SK-N-SH (cell line): ENCODE results near the gene CPT1B. TPM values are rescaled to one million over a fixed set of nuclear protein-coding genes. Genes with fewer than 3 reads are reported as not detected.
A peak's percentile ranks its signal among the peaks of the same experiment; 100 is the strongest.

Source experiments
- CTCF ChIA-PET: fragments of 300-600, 350-600 bp; formaldehyde crosslinking; extraction: SDS; loops from one replicate; lab custom pipeline; 2021; lab: Yijun Ruan, JAX
- POLR2A ChIA-PET: fragments of 350-600 bp; sonication (Branson Sonifier 250); formaldehyde crosslinking; extraction: SDS; loops from one replicate; lab custom pipeline; 2020; ENCODE audit warnings: antibody characterized with exemption, inconsistent platforms; lab: Yijun Ruan, JAX
- DNase-seq: peaks from one replicate; pipeline ENCODE4 v3.0.0; 2012
- H2AFZ ChIP-seq: fragments of 200-600 bp; sonication (generic); 2 replicates; pipeline ENCODE4 v1.8.1; 2016; ENCODE audit warnings: antibody characterized with exemption, mild to moderate bottlenecking, low read depth
- H3F3A ChIP-seq: fragments of 200-600 bp; sonication (generic); replicated peaks from 2 replicates; pipeline ENCODE3; 2016; ENCODE audit warnings: antibody characterized with exemption, mild to moderate bottlenecking; ENCODE audit not compliant: insufficient read depth
- H3K27ac ChIP-seq, 2 experiments: fragments of 200-500 bp in 1 of 2; fragments of 200-600 bp in 1 of 2; sonication (Bioruptor generic) in 1 of 2; sonication (generic), shearing (Covaris generic) in 1 of 2; 2 replicates each; pipeline versions ENCODE4 v1.5.1 to v1.6.1; 2014 to 2016; ENCODE audit warnings: low read depth in 2 of 2, inconsistent platforms in 1 of 2, low read length in 1 of 2, mild to moderate bottlenecking in 1 of 2, mixed read lengths in 1 of 2
- H3K27me3 ChIP-seq: fragments of 200-600 bp; sonication (generic), shearing (Covaris generic); 2 replicates; pipeline ENCODE4 v1.6.1; 2016; ENCODE audit warnings: mixed run types; ENCODE audit not compliant: insufficient read depth
- H3K36me3 ChIP-seq, 2 experiments: fragments of 200-500 bp in 1 of 2; fragments of 200-600 bp in 1 of 2; sonication (Bioruptor generic) in 1 of 2; sonication (generic) in 1 of 2; replicated peaks in 1 of 2; 2 replicates each; pipeline versions ENCODE3 to v1.5.1; 2014 to 2016; ENCODE audit warnings: low read length in 1 of 2, mild to moderate bottlenecking in 1 of 2; ENCODE audit not compliant: insufficient read depth in 2 of 2, control insufficient read depth in 1 of 2
- H3K4me1 ChIP-seq, 2 experiments: fragments of 200-500 bp in 1 of 2; fragments of 200-600 bp in 1 of 2; sonication (Bioruptor generic) in 1 of 2; sonication (generic), shearing (Covaris generic) in 1 of 2; 2 replicates each; pipeline versions ENCODE4 v1.5.1 to v1.6.1; 2014 to 2016; ENCODE audit warnings: low read depth in 1 of 2, low read length in 1 of 2, mixed run types in 1 of 2; ENCODE audit not compliant: insufficient read depth in 2 of 2, control insufficient read depth in 1 of 2
- H3K4me2 ChIP-seq: fragments of 200-600 bp; sonication (generic), shearing (Covaris generic); 2 replicates; pipeline ENCODE4 v1.6.1; 2017; ENCODE audit warnings: mixed run types
- H3K4me3 ChIP-seq, 2 experiments: fragments of 200-500 bp in 1 of 2; fragments of 200-600 bp in 1 of 2; sonication (Bioruptor generic) in 1 of 2; sonication (generic), shearing (Covaris generic) in 1 of 2; 2 replicates each; pipeline versions ENCODE4 v1.5.1 to v1.8.1; 2014 to 2016; ENCODE audit warnings: low read depth in 2 of 2, inconsistent platforms in 1 of 2, low read length in 1 of 2, mild to moderate bottlenecking in 1 of 2, mixed read lengths in 1 of 2, moderate library complexity in 1 of 2
- H3K79me2 ChIP-seq: fragments of 200-600 bp; sonication (generic); 2 replicates; pipeline ENCODE4 v1.8.1; 2017; ENCODE audit warnings: mild to moderate bottlenecking; ENCODE audit not compliant: insufficient read depth
- H3K9ac ChIP-seq: fragments of 200-600 bp; sonication (generic); 2 replicates; pipeline ENCODE4 v1.6.1; 2017; ENCODE audit warnings: mixed run types
- H3K9me2 ChIP-seq: fragments of 200-600 bp; sonication (generic); 2 replicates; pipeline ENCODE4 v1.6.1; 2017; ENCODE audit warnings: mixed run types
- H3K9me3 ChIP-seq: fragments of 200-600 bp; sonication (generic); 2 replicates; pipeline ENCODE4 v1.6.1; 2017; ENCODE audit warnings: mixed run types, mild to moderate bottlenecking, moderate library complexity
- H4K20me1 ChIP-seq: fragments of 200-600 bp; sonication (generic); 2 replicates; pipeline ENCODE4 v1.6.1; 2017; ENCODE audit warnings: mild to moderate bottlenecking, mixed run types; ENCODE audit not compliant: insufficient read depth
- CHD2 ChIP-seq: fragments of 150-350 bp; IDR thresholded peaks from 2 replicates; pipeline ENCODE4 v1.6.1; 2018; ENCODE audit warnings: low read length; ENCODE audit not compliant: partially characterized antibody
- EZH2phosphoT487 ChIP-seq: fragments of 200-600 bp; sonication (generic); IDR thresholded peaks from 2 replicates; pipeline ENCODE4 v1.6.1; 2017; ENCODE audit warnings: low read depth, mixed run types, mild to moderate bottlenecking, antibody characterized with exemption, moderate library complexity, borderline replicate concordance
- FOSL2 ChIP-seq: IDR thresholded peaks from 2 replicates; pipeline ENCODE4 v1.4.0; 2012; ENCODE audit warnings: low read depth, mild to moderate bottlenecking, moderate library complexity, borderline replicate concordance
- FOXM1 ChIP-seq: IDR thresholded peaks from 2 replicates; pipeline ENCODE4 v1.4.0; 2012; ENCODE audit warnings: low read depth, mild to moderate bottlenecking
- GABPA ChIP-seq: IDR thresholded peaks from 2 replicates; pipeline ENCODE4 v1.4.0; 2012; ENCODE audit warnings: low read depth, mild to moderate bottlenecking
- GATA2 ChIP-seq: sonication (generic); formaldehyde crosslinking; IDR thresholded peaks from 2 replicates; pipeline ENCODE4 v1.5.0; 2020; ENCODE audit warnings: mild to moderate bottlenecking, missing genetic modification reagents
- JUND ChIP-seq: IDR thresholded peaks from 2 replicates; pipeline ENCODE4 v1.4.0; 2012
- NRF1 ChIP-seq: IDR thresholded peaks from 2 replicates; pipeline ENCODE4 v1.6.1; 2012; ENCODE audit warnings: low read depth, mild to moderate bottlenecking, low read length
- RAD21 ChIP-seq: IDR thresholded peaks from 2 replicates; pipeline ENCODE4 v1.6.1; 2012; ENCODE audit warnings: mild to moderate bottlenecking, low read length
- RXRA ChIP-seq: IDR thresholded peaks from 2 replicates; pipeline ENCODE4 v1.4.0; 2012; ENCODE audit warnings: low read depth, mild to moderate bottlenecking, borderline replicate concordance
- SMC3 ChIP-seq: IDR thresholded peaks from 2 replicates; pipeline ENCODE4 v1.6.1; 2012; ENCODE audit warnings: low read depth, low read length, improper control_type of control experiment
- TEAD4 ChIP-seq: IDR thresholded peaks from 2 replicates; pipeline ENCODE4 v1.4.0; 2012; ENCODE audit warnings: mild to moderate bottlenecking, borderline replicate concordance; ENCODE audit not compliant: insufficient read depth
- WGBS: methylation state at CpG from one replicate; pipeline ENCODE4 v1.1.6; 2017; ENCODE audit warnings: low lambda C conversion rate; 5-methylcytosine and 5-hydroxymethylcytosine counted together
- polyA plus RNA-seq, 3 experiments: library from polyadenylated mRNA; depleted of rRNA; stranded (reverse); fragments of >200 nt; gene quantifications; 2 replicates each; pipeline ENCODE4 v1.2.3, GENCODE V29; 2012
- TF ChIP-seq, protein P1 (sequence below): fragments of 150-350 bp; IDR thresholded peaks from 2 replicates; pipeline ENCODE4 v1.6.1; 2017; ENCODE audit warnings: antibody characterized with exemption, low read length, low read depth, borderline replicate concordance
- TF ChIP-seq, protein P2 (sequence below): IDR thresholded peaks from 2 replicates; pipeline ENCODE4 v1.4.0; 2012; ENCODE audit warnings: low read depth, borderline replicate concordance
- TF ChIP-seq, protein P3 (sequence below): IDR thresholded peaks from 2 replicates; pipeline ENCODE4; 2012
- TF ChIP-seq, protein P4 (sequence below): IDR thresholded peaks from 2 replicates; pipeline ENCODE4 v1.6.1; 2012; ENCODE audit warnings: mild to moderate bottlenecking, low read depth, low read length, moderate library complexity

The CPT1B gene
- polyA plus RNA-seq, 1 of the 3 experiments (the other 2 are of a cell fraction), result 33.2 TPM

DNA sequence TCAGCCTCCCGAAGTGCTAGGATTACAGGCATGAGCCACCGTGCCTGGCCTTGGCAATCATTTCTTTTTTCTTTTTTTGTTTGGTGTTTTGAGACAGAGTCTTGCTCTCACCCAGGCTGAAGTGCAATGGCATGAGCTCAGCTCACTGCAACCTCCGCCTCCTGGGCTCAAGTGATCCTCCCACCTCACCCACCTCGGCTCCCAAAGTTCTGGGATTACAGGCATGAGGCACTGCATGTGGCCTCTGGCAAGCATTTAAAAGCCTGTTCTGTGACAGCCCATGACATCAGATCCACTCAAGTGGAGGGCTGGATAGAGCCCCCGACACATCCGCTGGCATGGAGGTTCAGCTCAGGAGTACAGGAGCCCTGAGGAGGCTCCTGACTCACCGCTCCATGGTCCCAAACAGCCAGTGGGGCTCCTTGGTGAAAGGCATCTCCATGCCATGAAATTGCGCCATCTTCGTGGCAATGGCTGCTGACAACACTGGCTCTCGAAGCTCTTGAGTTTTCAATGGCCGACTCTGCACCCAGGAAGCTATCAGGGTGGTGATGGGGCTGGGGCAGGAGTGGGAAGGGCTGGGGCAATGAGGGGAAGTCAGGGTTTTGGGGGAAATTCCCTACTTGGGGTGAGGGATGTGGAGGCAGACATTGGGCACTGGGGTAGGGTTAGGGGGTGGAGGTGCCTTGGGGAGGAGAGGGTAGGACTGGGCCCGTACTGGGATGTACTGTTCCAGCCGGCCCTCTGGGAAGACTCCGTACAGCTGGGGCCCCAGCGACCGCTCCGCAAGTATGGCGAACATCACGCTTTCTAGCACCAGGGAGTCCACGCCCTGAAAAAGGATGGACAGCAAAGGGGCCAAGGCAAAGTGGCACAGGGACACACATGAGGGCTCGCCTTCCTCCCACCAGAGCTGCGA is 3.1 kb upstream of the CPT1B start:
- H3K9me2 ChIP-seq, result no peaks in the 10 kb centered on the region
- peak overlapping the region; percentile 96; the same call in 1 of the 2 replicates for H3K9ac ChIP-seq
- no peak overlapping the region for H2AFZ ChIP-seq

More for the DNA sequence above, 3.1 kb upstream of the CPT1B start:
- peak overlapping the region; percentile 90 for H3K4me2 ChIP-seq
- H3K27me3 ChIP-seq, result no peaks in the 10 kb centered on the region
- TF ChIP-seq JUND (no peak), FOSL2 (no peak), NRF1 (no peak), RXRA (no peak), GATA2 (no peak), EZH2phosphoT487 (no peak), GABPA (no peak), CHD2 (no peak), FOXM1 (no peak), RAD21 (no peak), SMC3 (no peak), TEAD4 (no peak)
- TF ChIP-seq, protein P1, sequence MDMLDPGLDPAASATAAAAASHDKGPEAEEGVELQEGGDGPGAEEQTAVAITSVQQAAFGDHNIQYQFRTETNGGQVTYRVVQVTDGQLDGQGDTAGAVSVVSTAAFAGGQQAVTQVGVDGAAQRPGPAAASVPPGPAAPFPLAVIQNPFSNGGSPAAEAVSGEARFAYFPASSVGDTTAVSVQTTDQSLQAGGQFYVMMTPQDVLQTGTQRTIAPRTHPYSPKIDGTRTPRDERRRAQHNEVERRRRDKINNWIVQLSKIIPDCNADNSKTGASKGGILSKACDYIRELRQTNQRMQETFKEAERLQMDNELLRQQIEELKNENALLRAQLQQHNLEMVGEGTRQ, result no peak
- TF ChIP-seq, protein P2, sequence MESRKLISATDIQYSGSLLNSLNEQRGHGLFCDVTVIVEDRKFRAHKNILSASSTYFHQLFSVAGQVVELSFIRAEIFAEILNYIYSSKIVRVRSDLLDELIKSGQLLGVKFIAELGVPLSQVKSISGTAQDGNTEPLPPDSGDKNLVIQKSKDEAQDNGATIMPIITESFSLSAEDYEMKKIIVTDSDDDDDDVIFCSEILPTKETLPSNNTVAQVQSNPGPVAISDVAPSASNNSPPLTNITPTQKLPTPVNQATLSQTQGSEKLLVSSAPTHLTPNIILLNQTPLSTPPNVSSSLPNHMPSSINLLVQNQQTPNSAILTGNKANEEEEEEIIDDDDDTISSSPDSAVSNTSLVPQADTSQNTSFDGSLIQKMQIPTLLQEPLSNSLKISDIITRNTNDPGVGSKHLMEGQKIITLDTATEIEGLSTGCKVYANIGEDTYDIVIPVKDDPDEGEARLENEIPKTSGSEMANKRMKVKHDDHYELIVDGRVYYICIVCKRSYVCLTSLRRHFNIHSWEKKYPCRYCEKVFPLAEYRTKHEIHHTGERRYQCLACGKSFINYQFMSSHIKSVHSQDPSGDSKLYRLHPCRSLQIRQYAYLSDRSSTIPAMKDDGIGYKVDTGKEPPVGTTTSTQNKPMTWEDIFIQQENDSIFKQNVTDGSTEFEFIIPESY, result no peak
- TF ChIP-seq, protein P3, sequence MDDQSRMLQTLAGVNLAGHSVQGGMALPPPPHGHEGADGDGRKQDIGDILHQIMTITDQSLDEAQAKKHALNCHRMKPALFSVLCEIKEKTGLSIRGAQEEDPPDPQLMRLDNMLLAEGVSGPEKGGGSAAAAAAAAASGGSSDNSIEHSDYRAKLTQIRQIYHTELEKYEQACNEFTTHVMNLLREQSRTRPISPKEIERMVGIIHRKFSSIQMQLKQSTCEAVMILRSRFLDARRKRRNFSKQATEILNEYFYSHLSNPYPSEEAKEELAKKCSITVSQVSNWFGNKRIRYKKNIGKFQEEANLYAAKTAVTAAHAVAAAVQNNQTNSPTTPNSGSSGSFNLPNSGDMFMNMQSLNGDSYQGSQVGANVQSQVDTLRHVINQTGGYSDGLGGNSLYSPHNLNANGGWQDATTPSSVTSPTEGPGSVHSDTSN, result no peak
- TF ChIP-seq, protein P4, sequence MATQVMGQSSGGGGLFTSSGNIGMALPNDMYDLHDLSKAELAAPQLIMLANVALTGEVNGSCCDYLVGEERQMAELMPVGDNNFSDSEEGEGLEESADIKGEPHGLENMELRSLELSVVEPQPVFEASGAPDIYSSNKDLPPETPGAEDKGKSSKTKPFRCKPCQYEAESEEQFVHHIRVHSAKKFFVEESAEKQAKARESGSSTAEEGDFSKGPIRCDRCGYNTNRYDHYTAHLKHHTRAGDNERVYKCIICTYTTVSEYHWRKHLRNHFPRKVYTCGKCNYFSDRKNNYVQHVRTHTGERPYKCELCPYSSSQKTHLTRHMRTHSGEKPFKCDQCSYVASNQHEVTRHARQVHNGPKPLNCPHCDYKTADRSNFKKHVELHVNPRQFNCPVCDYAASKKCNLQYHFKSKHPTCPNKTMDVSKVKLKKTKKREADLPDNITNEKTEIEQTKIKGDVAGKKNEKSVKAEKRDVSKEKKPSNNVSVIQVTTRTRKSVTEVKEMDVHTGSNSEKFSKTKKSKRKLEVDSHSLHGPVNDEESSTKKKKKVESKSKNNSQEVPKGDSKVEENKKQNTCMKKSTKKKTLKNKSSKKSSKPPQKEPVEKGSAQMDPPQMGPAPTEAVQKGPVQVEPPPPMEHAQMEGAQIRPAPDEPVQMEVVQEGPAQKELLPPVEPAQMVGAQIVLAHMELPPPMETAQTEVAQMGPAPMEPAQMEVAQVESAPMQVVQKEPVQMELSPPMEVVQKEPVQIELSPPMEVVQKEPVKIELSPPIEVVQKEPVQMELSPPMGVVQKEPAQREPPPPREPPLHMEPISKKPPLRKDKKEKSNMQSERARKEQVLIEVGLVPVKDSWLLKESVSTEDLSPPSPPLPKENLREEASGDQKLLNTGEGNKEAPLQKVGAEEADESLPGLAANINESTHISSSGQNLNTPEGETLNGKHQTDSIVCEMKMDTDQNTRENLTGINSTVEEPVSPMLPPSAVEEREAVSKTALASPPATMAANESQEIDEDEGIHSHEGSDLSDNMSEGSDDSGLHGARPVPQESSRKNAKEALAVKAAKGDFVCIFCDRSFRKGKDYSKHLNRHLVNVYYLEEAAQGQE, result no peak
- H3F3A ChIP-seq, result no peaks in the 10 kb centered on the region
- H3K4me3 ChIP-seq, result peak overlapping the region; percentile 89 to 94
- peaks cover 24% of the 10 kb centered on the region; the same call in 1 of the 2 replicates for H3K79me2 ChIP-seq
- WGBS, result 91% methylated on average over 18 of the region's 22 CpGs
- H3K4me1 ChIP-seq, result peaks cover 0 to 14% of the 10 kb centered on the region in 2 experiments; a peak in 1 of 4 replicates
- no peaks in the 10 kb centered on the region for H3K9me3 ChIP-seq
- CTCF ChIA-PET, result interaction anchor here (1.0 to 9.0 kb wide), 4 partner anchors 9 to 56 kb away, joined by 3 to 73 read pairs (median 6); partner anchors contain the start of genes SCO2 and SYCE3
- H3K27ac ChIP-seq, result no peak overlapping the region; a peak in 1 of 4 replicates
- no peaks in the 10 kb centered on the region for H4K20me1 ChIP-seq
- no peak for DNase-seq
- peaks cover 0 to 28% of the 10 kb centered on the region in 2 experiments for H3K36me3 ChIP-seq
- POLR2A ChIA-PET, result interaction anchor here (2.3 kb wide), 1 partner anchor 56 kb away, joined by 10 read pairs; the partner anchor contains the start of gene SCO2
